Caco-2 (cell line): ENCODE results near the gene PHETA1. TPM values are rescaled to one million over a fixed set of nuclear protein-coding genes. Genes with fewer than 3 reads are reported as not detected.

Source experiments
- BruUV-seq: library from RNA; stranded (reverse); fragments of 400-500 nt; replicated peaks from 2 replicates; lab custom pipeline; 2021; lab: Mats Ljungman, UMichigan
- CTCF ChIA-PET: fragments of 300-600 bp; sonication (Branson Sonifier 250); formaldehyde crosslinking; loops from one replicate; lab custom pipeline; 2022; ENCODE audit warnings: antibody characterized with exemption; lab: Charles Lee
- POLR2A ChIA-PET: fragments of 300-600 bp; sonication (Branson Sonifier 250); formaldehyde crosslinking; loops from one replicate; lab custom pipeline; 2022; ENCODE audit warnings: antibody characterized with exemption; lab: Charles Lee
- DNase-seq, 2 experiments: peaks; one replicate each; pipeline versions ENCODE4 v3.0.0 to v3.0.0-alpha.2; 2020 to 2022
- H3K27me3 ChIP-seq: replicated peaks from 2 replicates; pipeline ENCODE4 v1.6.0; 2011; ENCODE audit warnings: low read length; ENCODE audit not compliant: control insufficient read depth, insufficient read depth
- H3K36me3 ChIP-seq: 2 replicates; pipeline ENCODE4 v1.5.1; 2011; ENCODE audit warnings: low read length; ENCODE audit not compliant: control insufficient read depth, insufficient read depth
- H3K4me1 ChIP-seq: fragments of 250-450 bp; sonication (Bioruptor Pico); 2 replicates; pipeline ENCODE4 v1.5.1; 2020; ENCODE audit warnings: mild to moderate bottlenecking
- H3K4me3 ChIP-seq: 2 replicates; pipeline ENCODE4 v1.5.1; 2011; ENCODE audit warnings: low read depth, mild to moderate bottlenecking, control low read depth, low read length
- H3K9me3 ChIP-seq: fragments of 250-450 bp; sonication (Bioruptor Pico); 2 replicates; pipeline ENCODE4 v1.5.1; 2020; ENCODE audit warnings: mild to moderate bottlenecking, moderate library complexity
- H3K27ac Mint-ChIP-seq: one replicate; pipeline ENCODE4 v1.8.0; 2022; ENCODE audit warnings: mixed read lengths; ENCODE audit not compliant: unreplicated experiment
- H3K27me3 Mint-ChIP-seq: one replicate; pipeline ENCODE4 v1.8.0; 2022; ENCODE audit warnings: mixed read lengths; ENCODE audit not compliant: insufficient read depth, unreplicated experiment
- H3K36me3 Mint-ChIP-seq: one replicate; pipeline ENCODE4 v1.8.0; 2022; ENCODE audit warnings: mild to moderate bottlenecking, mixed read lengths; ENCODE audit not compliant: insufficient read depth, unreplicated experiment
- H3K4me1 Mint-ChIP-seq: one replicate; pipeline ENCODE4 v1.8.0; 2022; ENCODE audit warnings: low read depth, mixed read lengths; ENCODE audit not compliant: unreplicated experiment
- H3K4me3 Mint-ChIP-seq: one replicate; pipeline ENCODE4 v1.8.0; 2022; ENCODE audit warnings: mild to moderate bottlenecking, moderate library complexity, mixed read lengths; ENCODE audit not compliant: unreplicated experiment
- H3K9me3 Mint-ChIP-seq: one replicate; pipeline ENCODE4 v1.8.0; 2022; ENCODE audit warnings: mixed read lengths; ENCODE audit not compliant: unreplicated experiment
- CTCF ChIP-seq, 2 experiments: fragments of 200-600 bp in 1 of 2; IDR thresholded peaks; 1 replicate in 1 of 2; 2 replicates in 1 of 2; pipeline versions ENCODE4 v1.5.1 to v1.8.0; 2011 to 2022; ENCODE audit warnings: antibody characterized with exemption in 1 of 2, control low read depth in 1 of 2, inconsistent platforms in 1 of 2, low read depth in 1 of 2, low read length in 1 of 2, mild to moderate bottlenecking in 1 of 2, moderate library complexity in 1 of 2; ENCODE audit not compliant: insufficient read depth in 1 of 2, severe bottlenecking in 1 of 2, unreplicated experiment in 1 of 2
- intact Hi-C: fragments of 100-400 bp; cut with micrococcal nuclease; formaldehyde crosslinking; loops from one replicate; pipeline ENCODE4 v1.10.0; 2022; ENCODE audit not compliant: unreplicated experiment
- total RNA-seq: library from RNA; stranded (reverse); gene quantifications from 2 replicates; pipeline ENCODE4 v1.2.3, GENCODE V29; 2022

PHETA1 gene
- total RNA-seq, 1 experiment from 2014 or later, result 14.9 TPM

GRCh38 chr12:111344254-111344875, 24.5 kb downstream of the PHETA1 start:
- Mint-ChIP-seq H3K9me3 (peaks cover 9% of the 10 kb centered on the region), H3K4me3 (no peak overlapping the region), H3K27ac (no peak overlapping the region), H3K27me3 (no peaks in the 10 kb centered on the region), H3K4me1 (no peaks in the 10 kb centered on the region), H3K36me3 (no peaks in the 10 kb centered on the region)
- H3K4me3 ChIP-seq, result no peak overlapping the region
- peaks cover 12% of the 10 kb centered on the region for H3K9me3 ChIP-seq
- BruUV-seq, result no TSS peak
- no peaks in the 10 kb centered on the region for H3K4me1 ChIP-seq
- intact Hi-C loops, result no loop called here
- H3K27me3 ChIP-seq, result no peaks in the 10 kb centered on the region
- no peak for TF ChIP-seq CTCF (IDR thresholded peaks at IDR 0.05; ENCODE audit: insufficient read depth in 1 of 2, low read depth in 1 of 2, low read length in 1 of 2, severe bottlenecking in 1 of 2, unreplicated experiment in 1 of 2)
- no peaks in the 10 kb centered on the region for H3K36me3 ChIP-seq
- ChIA-PET POLR2A (no interaction called here), CTCF (no interaction called here)
- no peak for DNase-seq

GRCh38 chr12:111343181-111343580, 25.7 kb downstream of the PHETA1 start:
- Mint-ChIP-seq H3K4me1 (no peaks in the 10 kb centered on the region), H3K27ac (no peak overlapping the region), H3K9me3 (no peaks in the 10 kb centered on the region), H3K27me3 (no peaks in the 10 kb centered on the region), H3K4me3 (no peak overlapping the region), H3K36me3 (no peaks in the 10 kb centered on the region)
- Histone ChIP-seq H3K4me1 (no peaks in the 10 kb centered on the region), H3K4me3 (no peak overlapping the region), H3K27me3 (no peaks in the 10 kb centered on the region), H3K9me3 (peaks cover 6% of the 10 kb centered on the region), H3K36me3 (no peaks in the 10 kb centered on the region)
- no peak for TF ChIP-seq CTCF (IDR thresholded peaks at IDR 0.05; ENCODE audit: insufficient read depth in 1 of 2, low read depth in 1 of 2, low read length in 1 of 2, severe bottlenecking in 1 of 2, unreplicated experiment in 1 of 2)
- DNase-seq, result no peak
- ChIA-PET POLR2A (no interaction called here), CTCF (no interaction called here)
- intact Hi-C loops, result no loop called here
- BruUV-seq, result no TSS peak

- DNase-seq, result no peak
- H3K27ac Mint-ChIP-seq, result no peak overlapping the region
- no peaks in the 10 kb centered on the region for H3K27me3 Mint-ChIP-seq
- no peak overlapping the region for H3K4me3 Mint-ChIP-seq
- POLR2A ChIA-PET, result no interaction called here
- H3K4me1 Mint-ChIP-seq, result no peaks in the 10 kb centered on the region
- Histone ChIP-seq H3K4me1 (no peaks in the 10 kb centered on the region), H3K4me3 (no peak overlapping the region), H3K36me3 (no peaks in the 10 kb centered on the region), H3K27me3 (no peaks in the 10 kb centered on the region), H3K9me3 (no peaks in the 10 kb centered on the region)
- H3K9me3 Mint-ChIP-seq, result no peaks in the 10 kb centered on the region
- intact Hi-C loops, result no loop called here
- CTCF ChIA-PET, result no interaction called here
- TF ChIP-seq CTCF (IDR thresholded peaks at IDR 0.05; ENCODE audit: insufficient read depth in 1 of 2, low read depth in 1 of 2, low read length in 1 of 2, severe bottlenecking in 1 of 2, unreplicated experiment in 1 of 2), result no peak
- no peaks in the 10 kb centered on the region for H3K36me3 Mint-ChIP-seq
- BruUV-seq, result no TSS peak
Observed at GRCh38 chr12:111342376-111342775, 26.5 kb downstream of the PHETA1 start.
